ENCODE data around the gene CPNE4. TPM values are rescaled to one million over a fixed set of nuclear protein-coding genes. Genes with fewer than 3 reads are reported as not detected.

The CPNE4 gene
- total RNA-seq, 2 donors from 2014 or later: not detected

DNA sequence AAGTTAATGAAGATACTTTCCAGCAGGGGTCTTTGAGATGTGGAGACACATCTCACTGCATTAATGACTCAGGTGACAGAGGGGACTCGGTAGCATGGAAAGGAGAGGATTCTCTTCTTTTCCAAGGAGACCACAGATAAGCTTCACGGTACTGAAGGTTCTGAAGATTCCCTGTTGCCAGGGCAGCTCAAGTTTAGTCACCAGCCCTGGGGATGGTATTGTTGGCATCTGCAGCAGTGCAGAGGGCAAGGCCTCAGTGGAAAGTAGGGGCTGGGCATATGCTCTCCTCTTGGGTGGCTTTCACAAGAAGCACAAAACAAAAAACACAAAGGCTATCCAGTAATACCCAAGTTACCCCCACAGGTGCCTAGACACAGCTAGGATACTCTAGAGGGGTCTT is 494.0 kb downstream of the CPNE4 start:
- H3K27ac ChIP-seq: no peak overlapping the region
- no peaks in the 10 kb centered on the region for H3K9me3 ChIP-seq
- TF ChIP-seq POLR2A (IDR thresholded peaks at IDR 0.05): no peak
- no peak for DNase-seq
- H3K4me3 ChIP-seq: no peak overlapping the region
- WGBS, 2 donors: 71 to 76% methylated on average over 2 of the region's 2 CpGs
- H3K36me3 ChIP-seq (replicated peaks in 1 of 2; ENCODE audit: insufficient read depth in 1 of 2, low read depth in 2 of 2): no peaks in the 10 kb centered on the region
- intact Hi-C loops (cut with DNase I): no loop called here
- H3K4me1 ChIP-seq: no peaks in the 10 kb centered on the region
- no peak for ATAC-seq
- H3K27me3 ChIP-seq: no peaks in the 10 kb centered on the region

DNA sequence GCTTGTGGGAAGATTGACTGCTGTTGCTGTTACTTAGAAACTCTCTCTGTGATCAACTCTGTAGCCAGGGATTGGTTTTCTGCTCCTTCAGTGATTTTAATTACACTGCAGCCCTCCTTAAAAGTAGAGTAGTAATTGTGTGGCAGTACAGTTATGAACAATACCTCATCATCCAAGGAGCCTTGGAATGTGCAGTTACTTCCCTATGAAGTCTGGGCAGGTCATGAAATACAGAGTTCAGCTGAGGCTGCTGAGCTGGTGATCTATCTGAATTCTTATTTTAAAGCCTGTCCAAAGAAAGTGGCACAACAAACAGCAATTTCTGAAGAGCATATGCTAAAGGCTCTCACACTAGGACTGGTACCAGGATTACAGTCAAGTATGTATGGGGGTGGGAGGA is 494.7 kb downstream of the CPNE4 start:
- Histone ChIP-seq H3K27ac (no peak overlapping the region), H3K9me3 (no peaks in the 10 kb centered on the region), H3K4me3 (no peak overlapping the region), H3K4me1 (no peaks in the 10 kb centered on the region), H3K36me3 (replicated peaks in 1 of 2; ENCODE audit: insufficient read depth in 1 of 2, low read depth in 2 of 2) (no peaks in the 10 kb centered on the region), H3K27me3 (no peaks in the 10 kb centered on the region)
- intact Hi-C loops (cut with DNase I): no loop called here
- no peak for ATAC-seq
- TF ChIP-seq, protein P1, sequence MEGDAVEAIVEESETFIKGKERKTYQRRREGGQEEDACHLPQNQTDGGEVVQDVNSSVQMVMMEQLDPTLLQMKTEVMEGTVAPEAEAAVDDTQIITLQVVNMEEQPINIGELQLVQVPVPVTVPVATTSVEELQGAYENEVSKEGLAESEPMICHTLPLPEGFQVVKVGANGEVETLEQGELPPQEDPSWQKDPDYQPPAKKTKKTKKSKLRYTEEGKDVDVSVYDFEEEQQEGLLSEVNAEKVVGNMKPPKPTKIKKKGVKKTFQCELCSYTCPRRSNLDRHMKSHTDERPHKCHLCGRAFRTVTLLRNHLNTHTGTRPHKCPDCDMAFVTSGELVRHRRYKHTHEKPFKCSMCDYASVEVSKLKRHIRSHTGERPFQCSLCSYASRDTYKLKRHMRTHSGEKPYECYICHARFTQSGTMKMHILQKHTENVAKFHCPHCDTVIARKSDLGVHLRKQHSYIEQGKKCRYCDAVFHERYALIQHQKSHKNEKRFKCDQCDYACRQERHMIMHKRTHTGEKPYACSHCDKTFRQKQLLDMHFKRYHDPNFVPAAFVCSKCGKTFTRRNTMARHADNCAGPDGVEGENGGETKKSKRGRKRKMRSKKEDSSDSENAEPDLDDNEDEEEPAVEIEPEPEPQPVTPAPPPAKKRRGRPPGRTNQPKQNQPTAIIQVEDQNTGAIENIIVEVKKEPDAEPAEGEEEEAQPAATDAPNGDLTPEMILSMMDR (IDR thresholded peaks at IDR 0.05): no peak
- TF ChIP-seq POLR2A (IDR thresholded peaks at IDR 0.05): no peak
- DNase-seq: no peak

DNA sequence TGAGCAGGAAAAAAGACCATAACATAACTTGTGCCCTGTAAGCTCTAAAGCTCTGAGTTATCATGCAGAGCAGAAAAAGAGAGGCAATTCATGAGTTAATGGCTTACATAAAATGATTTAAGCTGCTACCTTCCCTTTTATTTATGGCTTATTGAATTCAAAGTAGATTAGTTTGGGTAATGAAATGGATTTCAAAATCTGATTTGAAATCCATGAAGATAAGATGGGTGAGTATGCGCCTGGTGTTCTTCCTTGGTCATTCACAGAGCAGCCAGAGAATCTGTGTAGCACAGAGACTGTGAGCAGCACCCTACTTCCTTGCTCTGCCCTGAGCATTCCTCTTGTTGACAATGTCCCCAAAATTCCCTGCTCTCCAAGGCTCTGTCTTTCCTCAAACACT is 495.8 kb downstream of the CPNE4 start:
- Histone ChIP-seq H3K4me3 (no peak overlapping the region), H3K27me3 (no peaks in the 10 kb centered on the region), H3K36me3 (replicated peaks in 1 of 2; ENCODE audit: insufficient read depth in 1 of 2, low read depth in 2 of 2) (no peaks in the 10 kb centered on the region), H3K4me1 (no peaks in the 10 kb centered on the region), H3K9me3 (no peaks in the 10 kb centered on the region), H3K27ac (no peak overlapping the region)
- ATAC-seq: no peak
- WGBS, 2 donors: 86 to 93% methylated on average over 1 of the region's 1 CpG
- no peak for TF ChIP-seq POLR2A (IDR thresholded peaks at IDR 0.05)
- TF ChIP-seq, protein P1 (IDR thresholded peaks at IDR 0.05): no peak
- intact Hi-C loops (cut with DNase I): no loop called here
- no peak for DNase-seq

DNA sequence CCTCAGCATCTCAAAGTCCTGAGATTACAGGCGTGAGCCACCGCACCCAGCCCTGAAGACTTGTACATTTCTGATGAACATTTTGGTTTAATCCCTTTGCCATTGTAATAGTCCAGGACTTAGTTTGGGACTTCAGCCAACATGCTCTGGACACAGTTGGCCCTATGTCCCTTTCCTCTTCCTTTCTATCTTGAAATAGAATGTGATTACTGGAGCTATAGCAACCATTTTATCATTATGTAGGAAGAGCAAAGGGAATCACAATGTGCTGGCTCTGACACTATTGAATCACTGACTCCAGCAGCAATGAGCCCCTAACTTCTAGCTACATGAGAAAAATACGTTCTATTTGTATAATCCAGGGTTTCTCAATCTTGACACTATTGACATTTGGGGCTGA is 497.3 kb downstream of the CPNE4 start:
- no peaks in the 10 kb centered on the region for H3K27me3 ChIP-seq
- H3K36me3 ChIP-seq (replicated peaks in 1 of 2; ENCODE audit: insufficient read depth in 1 of 2, low read depth in 2 of 2): no peaks in the 10 kb centered on the region
- 89 to 99% methylated on average over 3 of the region's 3 CpGs for WGBS, 2 donors
- TF ChIP-seq, protein P1 (IDR thresholded peaks at IDR 0.05): no peak
- no peak for TF ChIP-seq POLR2A (IDR thresholded peaks at IDR 0.05)
- DNase-seq (no peak), ATAC-seq (no peak)
- no peak overlapping the region for H3K4me3 ChIP-seq
- intact Hi-C loops (cut with DNase I): no loop called here
- H3K27ac ChIP-seq: no peak overlapping the region
- no peaks in the 10 kb centered on the region for H3K9me3 ChIP-seq
- H3K4me1 ChIP-seq: no peaks in the 10 kb centered on the region

DNA sequence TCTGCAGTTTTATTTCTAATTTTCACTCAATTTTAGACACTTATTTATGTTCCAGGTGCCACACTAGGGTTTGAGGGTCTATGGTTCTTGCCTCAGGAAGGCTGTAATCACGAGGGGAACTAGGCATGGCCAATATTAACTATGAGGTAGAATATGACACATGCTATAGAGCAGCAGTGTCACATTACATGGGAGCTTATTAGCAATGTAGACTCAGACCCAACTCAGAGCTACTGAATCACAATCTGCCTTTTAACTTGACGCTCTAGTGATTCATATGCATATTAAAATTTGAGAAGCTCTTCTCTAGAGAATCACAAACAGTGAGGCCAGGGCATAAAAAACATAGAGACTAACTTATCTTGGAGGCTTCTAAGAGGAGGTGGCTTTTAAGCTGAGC is 499.2 kb downstream of the CPNE4 start:
- no peak for DNase-seq
- H3K27me3 ChIP-seq: no peaks in the 10 kb centered on the region
- TF ChIP-seq, protein P1 (IDR thresholded peaks at IDR 0.05): no peak
- no peak for TF ChIP-seq POLR2A (IDR thresholded peaks at IDR 0.05)
- intact Hi-C loops (cut with DNase I): no loop called here
- H3K4me3 ChIP-seq: no peak overlapping the region
- H3K4me1 ChIP-seq: no peaks in the 10 kb centered on the region
- no peaks in the 10 kb centered on the region for H3K36me3 ChIP-seq (replicated peaks in 1 of 2; ENCODE audit: insufficient read depth in 1 of 2, low read depth in 2 of 2)
- 56 to 64% methylated on average over 2 of the region's 2 CpGs for WGBS, 2 donors
- no peak overlapping the region for H3K27ac ChIP-seq
- no peaks in the 10 kb centered on the region for H3K9me3 ChIP-seq
- no peak for ATAC-seq

Measured in body of pancreas (tissue), 4 donors.